ENCODE results near the gene LRP1B.

DNA sequence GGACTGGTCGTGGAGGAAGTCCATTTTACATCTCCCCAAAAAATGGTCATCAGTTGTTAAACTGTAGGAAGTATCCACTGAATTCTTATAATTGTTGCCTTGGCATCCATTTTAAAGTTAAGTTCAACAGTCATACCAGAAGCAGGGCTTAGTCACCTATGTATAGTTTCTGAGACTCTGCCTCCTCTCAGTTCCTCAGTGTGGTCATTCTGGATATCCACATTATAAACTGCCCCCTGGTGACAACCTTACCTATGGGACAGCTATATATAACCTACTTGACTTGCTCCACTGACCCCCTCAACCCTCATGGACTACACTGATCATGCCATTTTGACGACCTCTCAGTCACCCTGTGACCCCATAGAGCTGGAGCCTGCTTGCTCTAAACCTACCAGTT is 617.0 kb downstream of the LRP1B start:
- TF ChIP-seq GATA2 (IDR thresholded peaks at IDR 0.05; ENCODE audit: low read depth, low read length) (no peak), GATA3 (IDR thresholded peaks at IDR 0.05; ENCODE audit: low read depth, low read length) (no peak)
